ENCODE results near the gene TMEM208. TPM values are rescaled to one million over a fixed set of nuclear protein-coding genes. Genes with fewer than 3 reads are reported as not detected.
A peak's percentile ranks its signal among the peaks of the same experiment; 100 is the strongest.

Gene TMEM208
- total RNA-seq, 4 donors from 2014 or later: 24.4 to 36.0 (median 31.7) TPM

GRCh38 chr16:67275321-67275720 is 48.4 kb downstream of the TMEM208 start:
- H3K36me3 ChIP-seq: peaks cover 0 to 30% (median 6%) of the 10 kb centered on the region in 3 donors
- no peaks in the 10 kb centered on the region for H3K9me3 ChIP-seq
- TF ChIP-seq POLR2A (IDR thresholded peaks at IDR 0.05): no peak
- TF ChIP-seq, protein P1, sequence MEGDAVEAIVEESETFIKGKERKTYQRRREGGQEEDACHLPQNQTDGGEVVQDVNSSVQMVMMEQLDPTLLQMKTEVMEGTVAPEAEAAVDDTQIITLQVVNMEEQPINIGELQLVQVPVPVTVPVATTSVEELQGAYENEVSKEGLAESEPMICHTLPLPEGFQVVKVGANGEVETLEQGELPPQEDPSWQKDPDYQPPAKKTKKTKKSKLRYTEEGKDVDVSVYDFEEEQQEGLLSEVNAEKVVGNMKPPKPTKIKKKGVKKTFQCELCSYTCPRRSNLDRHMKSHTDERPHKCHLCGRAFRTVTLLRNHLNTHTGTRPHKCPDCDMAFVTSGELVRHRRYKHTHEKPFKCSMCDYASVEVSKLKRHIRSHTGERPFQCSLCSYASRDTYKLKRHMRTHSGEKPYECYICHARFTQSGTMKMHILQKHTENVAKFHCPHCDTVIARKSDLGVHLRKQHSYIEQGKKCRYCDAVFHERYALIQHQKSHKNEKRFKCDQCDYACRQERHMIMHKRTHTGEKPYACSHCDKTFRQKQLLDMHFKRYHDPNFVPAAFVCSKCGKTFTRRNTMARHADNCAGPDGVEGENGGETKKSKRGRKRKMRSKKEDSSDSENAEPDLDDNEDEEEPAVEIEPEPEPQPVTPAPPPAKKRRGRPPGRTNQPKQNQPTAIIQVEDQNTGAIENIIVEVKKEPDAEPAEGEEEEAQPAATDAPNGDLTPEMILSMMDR (IDR thresholded peaks at IDR 0.05): no peak
- intact Hi-C loops (cut with DNase I): no loop called here
- peaks cover 20 to 37% (median 23%) of the 10 kb centered on the region in 3 donors for H3K4me1 ChIP-seq
- no peaks in the 10 kb centered on the region for H3K27me3 ChIP-seq
- no peak overlapping the region for H3K4me3 ChIP-seq
- no peak overlapping the region for H3K27ac ChIP-seq
- no peak for DNase-seq
- 87 to 88% methylated on average over 2 of the region's 2 CpGs for WGBS, 2 donors

- peaks cover 20 to 39% (median 23%) of the 10 kb centered on the region in 3 donors for H3K4me1 ChIP-seq
- intact Hi-C loops (cut with DNase I): no loop called here
- DNase-seq: no peak
- peak overlapping the region; percentile 46 to 83 (median 76) for H3K27ac ChIP-seq
- 75 to 89% methylated on average over 3 of the region's 4 CpGs for WGBS, 2 donors
- H3K36me3 ChIP-seq: peaks cover 0 to 27% (median 6%) of the 10 kb centered on the region in 3 donors
- no peaks in the 10 kb centered on the region for H3K9me3 ChIP-seq
- H3K27me3 ChIP-seq: no peaks in the 10 kb centered on the region
- TF ChIP-seq, protein P1 (IDR thresholded peaks at IDR 0.05): no peak
- no peak for TF ChIP-seq POLR2A (IDR thresholded peaks at IDR 0.05)
- H3K4me3 ChIP-seq: peak overlapping the region in 1 of 4 donors; percentile 78
Observed at GRCh38 chr16:67277294-67277998, 50.5 kb downstream of the TMEM208 start.

GRCh38 chr16:67277999-67278772 is 51.3 kb downstream of the TMEM208 start:
- DNase-seq: no peak
- peak overlapping the region; percentile 53 to 83 (median 70) for H3K4me3 ChIP-seq

More at GRCh38 chr16:67277999-67278772, 51.3 kb downstream of the TMEM208 start:
- peaks cover 20 to 39% (median 23%) of the 10 kb centered on the region in 3 donors for H3K4me1 ChIP-seq
- H3K27me3 ChIP-seq: no peaks in the 10 kb centered on the region
- H3K27ac ChIP-seq: peak overlapping the region; percentile 46 to 83 (median 76)
- peaks cover 0 to 23% (median 6%) of the 10 kb centered on the region in 3 donors for H3K36me3 ChIP-seq
- no peak for TF ChIP-seq POLR2A (IDR thresholded peaks at IDR 0.05)
- TF ChIP-seq, protein P1 (IDR thresholded peaks at IDR 0.05): no peak
- H3K9me3 ChIP-seq: no peaks in the 10 kb centered on the region
- WGBS, 2 donors: 39% methylated on average over 11 of the region's 13 CpGs; no CpG with 5 or more reads in 1 of the 2 donors
- intact Hi-C loops (cut with DNase I): no loop called here

Small RNA genes within 50 kb of the gene (small RNA-seq; reads per million reads assigned to genes)
- 2.4 to 9.9 (median 6.6) reads per million in 4 donors for gene MIR328

Other genes starting within 250 kb of the TMEM208 start
- gene CES4A, start 238.5 kb upstream of the TMEM208 start, total RNA-seq: 1 to 10 TPM; 4.8 to 9.6 (median 6.4) TPM
- 10 to 100 TPM; 26.0 to 59.3 (median 41.9) TPM for gene CBFB, start 198.0 kb upstream of the TMEM208 start, total RNA-seq
- gene PHAF1, start 117.2 kb upstream of the TMEM208 start, total RNA-seq: 10 to 100 TPM; 14.2 to 22.5 (median 19.3) TPM
- 10 to 100 TPM in 2 of 4 donors, 1 to 10 TPM in 2; 4.1 to 13.1 (median 8.4) TPM for gene B3GNT9, start 76.1 kb upstream of the TMEM208 start, total RNA-seq
- gene TRADD, start 67.2 kb upstream of the TMEM208 start, total RNA-seq: 10 to 100 TPM; 27.7 to 39.8 (median 35.5) TPM
- gene FBXL8, start 67.2 kb upstream of the TMEM208 start, total RNA-seq: 10 to 100 TPM in 3 of 4 donors, 1 to 10 TPM in 1; 10.0 to 34.5 (median 19.9) TPM
- gene HSF4, start 62.4 kb upstream of the TMEM208 start, total RNA-seq: 10 to 100 TPM in 3 of 4 donors, 1 to 10 TPM in 1; 3.7 to 59.5 (median 19.6) TPM
- 10 to 100 TPM; 25.1 to 56.1 (median 36.7) TPM for gene NOL3, start 56.6 kb upstream of the TMEM208 start, total RNA-seq
- 10 to 100 TPM in 3 of 4 donors, 1 to 10 TPM in 1; 8.8 to 18.8 (median 13.4) TPM for gene MATCAP1, start 43.2 kb upstream of the TMEM208 start, total RNA-seq
- gene EXOC3L1, start 37.0 kb upstream of the TMEM208 start, total RNA-seq: 1 to 10 TPM; 1.1 to 2.3 (median 1.4) TPM
- gene E2F4, start 35.0 kb upstream of the TMEM208 start, total RNA-seq: 10 to 100 TPM; 66.1 to 96.9 (median 81.9) TPM
- gene ELMO3, start 28.0 kb upstream of the TMEM208 start, total RNA-seq: 10 to 100 TPM; 30.1 to 35.9 (median 32.9) TPM
- gene FHOD1, start 20.4 kb downstream of the TMEM208 start, total RNA-seq: 1 to 10 TPM; 1.9 to 7.4 (median 5.3) TPM
- under 1 TPM in 1 of 4 donors, not detected in 3; 0.19 TPM for gene SLC9A5, start 21.8 kb downstream of the TMEM208 start, total RNA-seq
- 10 to 100 TPM in 1 of 4 donors, 1 to 10 TPM in 3; 5.0 to 11.4 (median 7.5) TPM for gene PLEKHG4, start 52.4 kb downstream of the TMEM208 start, total RNA-seq
- gene KCTD19, start 99.6 kb downstream of the TMEM208 start, total RNA-seq: under 1 TPM in 1 of 4 donors, not detected in 3; 0.09 TPM
- gene LRRC36, start 99.7 kb downstream of the TMEM208 start, total RNA-seq: not detected
- gene TPPP3, start 166.4 kb downstream of the TMEM208 start, total RNA-seq: 10 to 100 TPM in 2 of 4 donors, 1 to 10 TPM in 2; 3.0 to 26.2 (median 8.2) TPM
- gene ZDHHC1, start 189.3 kb downstream of the TMEM208 start, total RNA-seq: 10 to 100 TPM in 1 of 4 donors, 1 to 10 TPM in 3; 2.5 to 11.1 (median 3.8) TPM
- 10 to 100 TPM in 1 of 4 donors, 1 to 10 TPM in 3; 2.1 to 13.0 (median 6.7) TPM for gene HSD11B2, start 204.0 kb downstream of the TMEM208 start, total RNA-seq

Measured in esophagus squamous epithelium (tissue), 5 donors.